H7 (cell line): ENCODE measurements around the gene ARHGAP45. TPM values are rescaled to one million over a fixed set of nuclear protein-coding genes. Genes with fewer than 3 reads are reported as not detected.

Experiments
- DNase-seq: peaks from one replicate; pipeline ENCODE4 v3.0.0; 2012
- H3K27me3 ChIP-seq: 2 replicates; pipeline ENCODE4 v1.6.0; 2011; ENCODE audit warnings: mild to moderate bottlenecking, low read length; ENCODE audit not compliant: control insufficient read depth, insufficient read depth
- H3K36me3 ChIP-seq: replicated peaks from 2 replicates; pipeline ENCODE4 v1.5.1; 2011; ENCODE audit warnings: low read length; ENCODE audit not compliant: control insufficient read depth, insufficient read depth
- H3K4me3 ChIP-seq: 2 replicates; pipeline ENCODE4 v1.5.1; 2011; ENCODE audit warnings: low read depth, mild to moderate bottlenecking, control low read depth, low read length, moderate library complexity; ENCODE audit not compliant: insufficient read depth
- total RNA-seq: library from RNA; depleted of rRNA; stranded (reverse); fragments of >200 nt; shearing (Covaris generic); gene quantifications from 2 replicates; pipeline ENCODE4 v1.2.3, GENCODE V29; 2014

Gene ARHGAP45
- total RNA-seq, 1 experiment from 2014 or later = 46.0 TPM

DNA sequence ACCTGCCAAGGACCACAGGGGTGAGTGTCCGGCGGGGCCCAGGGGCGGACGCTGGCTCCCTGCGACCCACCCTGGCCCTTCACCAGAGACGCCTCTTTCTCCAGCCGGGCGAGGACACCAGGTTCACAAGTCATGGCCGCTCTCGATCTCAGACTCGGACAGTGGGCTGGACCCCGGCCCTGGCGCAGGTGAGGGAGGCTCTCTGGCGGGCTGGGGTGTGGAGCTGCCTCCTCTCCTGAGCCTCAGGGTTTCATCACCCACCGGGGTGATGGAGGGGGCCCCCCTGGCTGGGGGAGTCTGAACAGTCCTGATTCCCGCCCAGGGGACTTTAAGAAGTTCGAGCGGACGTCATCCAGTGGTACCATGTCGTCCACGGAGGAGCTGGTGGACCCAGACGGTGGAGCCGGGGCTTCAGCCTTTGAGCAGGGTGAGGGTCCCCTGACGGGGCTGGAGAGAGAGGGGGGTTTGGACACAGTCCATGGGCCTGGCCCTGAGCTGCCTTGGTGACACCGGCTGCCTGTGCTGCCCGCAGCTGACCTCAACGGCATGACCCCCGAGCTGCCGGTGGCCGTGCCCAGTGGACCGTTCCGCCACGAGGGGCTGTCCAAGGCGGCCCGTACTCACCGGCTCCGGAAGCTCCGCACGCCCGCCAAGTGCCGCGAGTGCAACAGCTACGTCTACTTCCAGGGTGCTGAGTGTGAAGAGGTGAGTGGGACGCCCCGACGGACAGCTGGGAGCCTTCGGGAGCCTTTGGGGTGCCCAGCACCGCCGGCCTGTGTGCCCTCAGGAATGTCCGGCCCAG lies 13.6 kb downstream of the ARHGAP45 start:
- no peak overlapping the region for H3K4me3 ChIP-seq
- H3K27me3 ChIP-seq = no peaks in the 10 kb centered on the region
- peaks cover 7% of the 10 kb centered on the region for H3K36me3 ChIP-seq
- DNase-seq = no peak

DNA sequence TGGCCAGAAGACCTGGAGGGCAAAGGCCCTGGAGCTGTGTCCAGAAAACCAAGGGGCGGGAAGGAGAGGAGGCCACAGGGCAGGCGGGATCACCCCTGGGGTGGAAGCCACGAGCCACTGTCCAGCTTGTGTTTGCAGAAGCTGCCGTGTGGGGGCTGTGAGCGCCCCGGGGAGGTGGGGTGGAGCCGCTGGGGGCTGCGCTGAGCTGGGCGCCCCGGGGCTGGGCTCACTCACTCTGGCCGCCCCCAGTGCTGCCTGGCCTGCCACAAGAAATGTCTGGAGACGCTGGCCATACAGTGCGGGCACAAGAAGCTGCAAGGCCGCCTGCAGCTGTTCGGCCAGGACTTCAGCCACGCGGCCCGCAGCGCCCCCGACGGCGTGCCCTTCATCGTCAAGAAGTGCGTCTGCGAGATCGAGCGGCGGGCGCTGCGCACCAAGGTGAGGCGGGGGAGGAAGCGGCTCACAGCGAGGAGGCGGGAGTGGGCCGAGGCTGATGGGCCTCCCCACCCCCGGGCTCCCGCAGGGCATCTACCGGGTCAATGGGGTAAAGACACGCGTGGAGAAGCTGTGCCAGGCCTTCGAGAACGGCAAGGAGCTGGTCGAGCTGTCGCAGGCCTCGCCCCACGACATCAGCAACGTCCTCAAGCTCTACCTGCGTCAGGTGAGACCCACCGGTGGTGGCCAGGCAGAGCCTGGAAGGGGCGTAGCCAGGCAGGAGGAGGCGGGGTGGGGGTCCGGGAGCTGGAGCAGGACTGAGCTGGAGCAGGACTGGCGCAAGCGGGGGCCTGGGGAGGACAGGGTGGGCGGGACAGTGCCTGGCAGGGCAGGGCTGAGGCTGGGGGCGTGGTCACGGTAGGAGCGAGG lies 14.6 kb downstream of the ARHGAP45 start:
- Histone ChIP-seq H3K27me3 (no peaks in the 10 kb centered on the region), H3K4me3 (peak overlapping the region; percentile 41), H3K36me3 (peaks cover 6% of the 10 kb centered on the region)
- peak; percentile 72 for DNase-seq

DNA sequence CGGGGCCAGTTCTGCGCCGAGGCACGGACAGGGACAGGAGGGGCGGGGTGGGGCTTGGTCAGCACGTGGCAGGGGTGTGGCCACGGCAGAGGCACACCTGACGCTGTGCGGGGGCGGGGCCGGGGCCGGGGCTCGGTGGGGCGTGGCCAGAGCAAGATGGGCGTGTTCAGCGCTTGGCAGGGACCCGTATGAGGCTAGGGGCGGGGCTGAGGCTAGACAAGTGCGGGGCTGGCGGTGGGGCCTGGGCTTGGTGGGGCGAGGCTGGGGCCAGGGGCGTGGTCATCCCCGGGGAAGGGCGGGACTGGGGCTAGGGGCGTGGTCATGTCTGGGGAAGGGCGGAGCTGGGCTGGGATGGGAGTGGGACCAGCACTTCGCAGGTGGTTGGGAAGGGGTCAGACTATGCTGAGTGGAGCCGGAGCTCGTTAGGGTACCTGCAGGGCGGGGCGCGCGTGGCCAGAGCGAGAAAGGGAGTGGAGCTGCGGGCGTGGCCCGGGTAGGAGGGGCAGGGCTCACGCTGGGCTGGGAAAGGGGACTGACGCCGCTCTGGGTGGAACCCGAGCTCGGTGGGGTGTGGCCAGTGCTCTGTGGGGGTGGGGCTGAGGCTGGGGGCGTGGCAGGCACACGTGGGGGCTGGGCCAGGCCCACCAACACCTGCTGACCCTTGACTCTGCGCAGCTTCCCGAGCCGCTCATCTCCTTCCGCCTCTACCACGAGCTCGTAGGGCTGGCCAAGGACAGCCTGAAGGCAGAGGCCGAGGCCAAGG lies 15.4 kb downstream of the ARHGAP45 start:
- peaks cover 6% of the 10 kb centered on the region for H3K36me3 ChIP-seq
- H3K4me3 ChIP-seq = peak overlapping the region; percentile 54
- DNase-seq = peak; percentile 100
- no peaks in the 10 kb centered on the region for H3K27me3 ChIP-seq

DNA sequence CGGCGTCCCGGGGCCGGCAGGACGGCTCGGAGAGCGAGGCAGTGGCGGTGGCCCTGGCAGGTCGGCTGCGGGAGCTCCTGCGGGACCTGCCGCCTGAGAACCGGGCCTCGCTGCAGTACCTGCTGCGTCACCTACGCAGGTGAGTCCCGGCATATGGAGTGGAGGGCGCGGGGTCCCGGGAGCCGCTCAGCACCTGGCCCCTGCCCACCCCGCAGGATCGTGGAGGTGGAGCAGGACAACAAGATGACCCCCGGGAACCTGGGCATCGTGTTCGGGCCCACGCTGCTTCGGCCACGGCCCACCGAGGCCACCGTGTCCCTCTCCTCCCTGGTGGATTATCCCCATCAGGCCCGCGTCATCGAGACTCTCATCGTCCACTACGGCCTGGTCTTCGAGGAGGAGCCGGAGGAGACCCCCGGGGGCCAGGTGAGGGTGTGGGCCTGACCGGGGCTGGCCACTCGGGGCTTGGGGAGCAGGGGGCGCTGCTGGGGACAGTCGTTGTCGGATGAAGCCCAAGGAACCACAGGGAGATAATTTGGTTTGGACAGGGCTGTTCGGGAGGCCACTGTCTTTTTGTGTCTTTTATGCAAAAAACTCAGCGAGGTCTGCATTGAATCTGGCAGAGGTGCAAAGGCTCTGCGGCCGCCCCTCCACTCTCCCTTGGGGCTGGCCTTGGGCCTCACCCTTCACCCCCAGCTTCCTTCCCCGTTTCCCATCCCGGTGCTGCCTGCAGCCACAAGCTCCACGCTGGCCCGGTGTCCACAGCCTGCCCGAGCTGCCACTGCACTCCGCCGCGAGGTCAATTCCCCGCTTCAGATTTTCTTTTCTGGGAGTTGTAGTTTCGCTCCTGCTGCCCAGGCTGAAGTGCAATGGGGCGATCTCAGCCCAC lies 16.2 kb downstream of the ARHGAP45 start:
- Histone ChIP-seq H3K36me3 (peaks cover 9% of the 10 kb centered on the region), H3K4me3 (peak overlapping the region; percentile 54), H3K27me3 (no peaks in the 10 kb centered on the region)
- DNase-seq = no peak

DNA sequence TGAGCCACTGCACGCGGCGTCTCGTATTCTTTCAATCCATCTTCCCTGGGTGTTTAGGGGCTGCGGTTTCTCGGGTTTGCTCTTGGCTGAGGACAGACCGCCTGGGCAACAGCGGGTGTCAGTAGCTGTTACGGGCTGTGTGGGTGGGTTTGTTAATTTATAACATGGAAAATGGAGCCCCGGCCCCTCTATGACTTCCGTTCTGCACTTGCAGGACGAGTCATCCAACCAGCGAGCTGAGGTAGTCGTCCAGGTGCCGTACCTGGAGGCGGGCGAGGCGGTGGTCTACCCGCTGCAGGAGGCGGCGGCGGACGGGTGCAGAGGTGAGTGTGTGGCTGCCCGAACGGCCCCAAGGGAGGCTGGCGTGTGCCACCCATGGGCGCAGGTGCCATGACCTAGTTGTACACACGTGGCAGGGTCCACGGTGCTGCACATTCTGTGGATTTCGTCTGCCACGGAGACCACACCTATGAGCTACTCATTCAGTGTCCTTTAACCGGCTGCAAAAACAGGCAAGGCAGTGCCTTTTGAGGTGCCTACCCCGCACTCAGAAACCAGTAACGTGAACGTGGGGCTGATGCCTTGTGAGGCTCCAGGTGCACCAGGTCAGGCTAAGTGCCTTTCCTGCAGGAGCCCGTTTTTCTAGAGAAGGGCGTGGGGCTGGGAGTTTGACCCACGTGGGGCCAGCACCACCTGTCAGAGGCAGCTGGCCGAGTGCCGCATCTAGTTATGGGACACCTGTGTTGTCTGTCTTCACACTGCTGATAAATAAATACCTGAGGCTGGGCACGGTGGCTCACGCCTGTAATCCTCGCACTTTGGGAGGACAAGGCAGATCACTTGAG lies 17.3 kb downstream of the ARHGAP45 start:
- Histone ChIP-seq H3K27me3 (no peaks in the 10 kb centered on the region), H3K4me3 (no peak overlapping the region), H3K36me3 (peaks cover 9% of the 10 kb centered on the region)
- DNase-seq = no peak

DNA sequence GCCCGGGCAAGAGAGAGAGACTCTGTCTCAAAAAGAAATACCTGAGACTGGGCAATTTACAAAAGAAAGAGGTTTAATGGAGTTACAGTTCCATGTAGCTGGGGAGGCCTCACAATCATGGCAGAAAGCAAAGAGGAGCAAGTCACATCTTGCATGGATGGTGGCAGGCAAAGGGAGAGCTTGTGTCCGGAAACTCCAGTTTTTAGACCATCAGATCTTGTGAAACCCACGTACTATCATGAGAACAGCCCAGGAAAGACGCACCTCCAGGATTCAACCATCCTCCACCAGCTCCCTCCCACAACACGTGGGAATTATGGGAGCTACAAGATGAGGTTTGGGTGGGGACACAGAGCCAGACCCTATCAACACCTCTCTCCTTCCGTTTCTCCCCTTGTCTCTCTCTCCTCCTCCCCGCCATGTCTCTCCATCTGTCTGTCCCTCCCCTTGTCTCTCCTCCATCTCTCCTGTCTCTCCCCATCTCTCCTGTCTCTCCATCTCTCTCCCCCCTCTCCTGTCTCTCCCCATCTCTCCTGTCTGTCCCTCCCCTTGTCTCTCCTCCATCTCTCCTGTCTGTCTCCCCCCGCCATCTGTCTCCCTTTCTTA lies 18.2 kb downstream of the ARHGAP45 start:
- no peak for DNase-seq
- peaks cover 9% of the 10 kb centered on the region for H3K36me3 ChIP-seq
- H3K27me3 ChIP-seq = no peaks in the 10 kb centered on the region
- no peak overlapping the region for H3K4me3 ChIP-seq

DNA sequence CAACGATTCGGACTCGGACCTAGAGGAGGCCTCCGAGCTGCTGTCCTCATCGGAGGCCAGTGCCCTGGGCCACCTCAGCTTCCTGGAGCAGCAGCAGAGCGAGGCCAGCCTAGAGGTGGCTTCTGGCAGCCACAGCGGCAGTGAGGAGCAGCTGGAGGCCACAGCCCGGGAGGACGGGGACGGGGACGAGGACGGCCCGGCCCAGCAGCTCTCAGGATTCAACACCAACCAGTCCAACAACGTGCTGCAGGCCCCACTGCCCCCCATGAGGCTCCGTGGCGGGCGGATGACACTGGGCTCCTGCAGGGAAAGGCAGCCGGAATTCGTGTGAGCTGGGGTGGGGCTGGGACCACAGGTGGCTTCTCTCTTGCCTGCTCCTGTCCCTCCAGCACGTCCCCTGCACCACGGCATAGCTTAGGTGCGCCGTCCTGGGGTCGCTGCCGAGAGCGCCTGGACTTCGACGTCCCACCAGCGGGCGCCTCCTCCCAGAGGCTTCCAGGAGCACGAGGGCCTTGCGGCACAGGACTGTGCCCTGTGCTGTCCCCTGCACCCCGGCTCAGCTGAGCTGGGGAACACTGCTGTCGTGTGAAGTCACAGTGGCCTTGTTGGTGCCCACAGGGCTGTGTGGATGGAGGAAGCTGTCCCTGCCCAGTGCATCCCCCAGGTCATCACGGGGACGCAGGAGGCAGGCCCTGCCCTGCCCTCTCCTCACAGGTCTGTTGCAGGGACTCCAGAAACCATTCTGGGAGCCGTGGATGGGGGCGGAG lies 18.9 kb downstream of the ARHGAP45 start:
- Histone ChIP-seq H3K36me3 (peaks cover 9% of the 10 kb centered on the region), H3K27me3 (no peaks in the 10 kb centered on the region), H3K4me3 (no peak overlapping the region)
- no peak for DNase-seq

DNA sequence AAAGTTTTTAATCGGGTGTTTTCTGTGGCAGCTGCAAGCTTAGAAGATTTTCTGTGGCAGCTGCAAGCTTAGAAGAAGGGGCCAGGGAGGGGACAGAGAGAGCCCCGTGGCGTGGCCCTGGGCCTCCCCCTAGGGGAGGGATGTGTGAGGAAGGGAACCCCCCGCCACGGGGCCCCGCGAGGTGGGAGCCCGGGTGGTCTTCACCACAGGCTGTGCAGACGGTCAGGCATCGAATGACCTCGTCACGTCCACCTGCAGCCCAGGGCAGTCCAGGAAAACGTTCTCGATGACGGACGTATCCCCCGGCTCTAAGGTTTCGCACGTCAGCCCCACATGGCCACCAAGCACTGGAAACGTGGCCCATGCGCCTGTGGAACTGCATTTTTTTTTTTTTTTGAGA lies 19.6 kb downstream of the ARHGAP45 start:
- no peak for DNase-seq
- Histone ChIP-seq H3K27me3 (no peaks in the 10 kb centered on the region), H3K36me3 (peaks cover 13% of the 10 kb centered on the region), H3K4me3 (no peak overlapping the region)

DNA sequence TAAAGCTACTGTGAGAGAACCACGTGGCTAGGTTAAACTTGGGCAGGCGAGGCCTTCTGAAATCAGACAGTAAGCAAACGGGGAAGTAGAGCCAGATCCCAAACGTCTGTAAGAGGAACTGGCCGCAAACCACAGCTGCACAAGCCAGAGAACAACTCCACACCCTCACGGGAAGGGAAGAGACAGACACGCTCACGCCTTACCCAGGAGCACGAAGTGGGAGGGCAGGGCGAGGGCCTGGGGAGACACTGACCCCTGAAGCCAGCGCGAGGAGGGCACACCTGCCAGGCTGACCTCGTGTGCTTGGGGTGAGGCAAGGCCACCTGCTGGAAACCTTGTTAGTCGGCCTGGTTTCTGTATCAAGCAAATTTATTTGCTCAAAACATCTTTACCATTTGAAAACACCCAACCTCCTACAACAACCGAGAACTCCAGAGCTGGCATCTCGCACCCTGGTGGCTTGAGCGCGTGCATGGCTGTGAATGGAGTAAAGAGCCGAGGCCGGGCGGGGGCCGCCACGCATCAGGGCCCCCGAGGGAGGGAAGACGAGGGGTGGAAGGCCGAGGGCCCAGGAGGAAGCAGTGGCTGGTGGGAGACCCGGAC lies 20.9 kb downstream of the ARHGAP45 start:
- no peak overlapping the region for H3K4me3 ChIP-seq
- H3K27me3 ChIP-seq = no peaks in the 10 kb centered on the region
- no peak for DNase-seq
- peaks cover 17% of the 10 kb centered on the region for H3K36me3 ChIP-seq

DNA sequence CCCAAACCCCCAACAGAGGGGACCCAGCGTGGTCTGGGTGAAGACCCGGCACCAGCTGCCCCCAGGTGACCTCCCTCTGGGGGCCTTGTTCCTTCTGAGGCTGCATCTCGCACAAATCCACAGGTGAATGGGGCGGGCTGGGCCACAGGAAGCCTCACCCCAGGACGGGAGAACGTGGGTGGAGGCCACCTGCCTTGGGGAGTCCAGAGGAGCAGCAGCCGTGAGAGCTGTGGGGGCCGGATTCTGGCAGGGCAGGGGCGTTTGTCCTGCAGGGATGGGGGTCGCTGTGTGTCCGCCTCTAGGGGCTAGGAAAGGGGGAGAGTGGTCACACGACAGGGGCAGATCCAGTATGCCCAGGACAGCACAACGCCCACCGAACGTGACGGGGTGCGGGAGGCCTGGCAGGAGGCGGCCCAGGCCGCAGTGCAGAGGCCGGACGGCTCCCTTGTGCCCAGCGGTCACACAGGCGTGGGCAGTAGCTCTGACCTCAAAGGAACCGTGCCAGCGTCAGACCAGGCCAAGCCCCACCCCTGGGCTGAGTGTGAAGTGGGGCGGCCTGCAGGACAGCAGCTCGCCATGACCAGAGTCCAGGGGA lies 21.5 kb downstream of the ARHGAP45 start:
- Histone ChIP-seq H3K27me3 (no peaks in the 10 kb centered on the region), H3K36me3 (peaks cover 18% of the 10 kb centered on the region), H3K4me3 (no peak overlapping the region)
- DNase-seq = no peak

DNA sequence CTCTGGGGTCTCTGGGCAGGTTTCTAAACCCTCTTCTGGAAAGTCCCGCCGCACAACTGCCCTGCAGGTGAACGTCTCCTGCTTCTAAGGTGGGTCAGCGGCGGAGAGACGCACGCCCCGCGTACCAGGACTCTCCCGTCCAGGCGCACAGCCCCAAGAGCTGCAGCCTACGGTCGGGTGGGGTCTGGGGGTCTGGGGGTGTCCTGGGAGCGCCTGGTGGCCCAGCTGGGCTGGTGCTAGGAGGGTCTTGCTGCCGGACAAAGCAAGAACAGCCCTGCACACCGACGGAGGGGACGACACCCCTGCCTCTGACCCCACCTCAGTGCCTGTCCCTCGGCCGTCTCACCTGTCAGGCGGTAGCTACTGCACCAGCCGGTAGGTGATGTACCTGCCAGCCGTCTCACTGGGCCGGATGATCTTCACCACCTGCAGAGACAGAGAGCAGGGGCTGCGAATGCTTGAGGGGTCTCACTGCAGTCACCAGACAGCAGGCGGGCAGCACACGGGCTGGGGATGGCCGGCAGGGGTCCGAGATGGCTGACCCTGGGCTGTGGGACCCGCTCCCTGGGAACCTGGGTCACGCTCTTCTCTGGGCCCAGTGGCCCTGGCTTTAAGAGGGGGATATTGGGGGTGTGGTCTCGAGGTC lies 22.3 kb downstream of the ARHGAP45 start:
- Histone ChIP-seq H3K36me3 (peaks cover 19% of the 10 kb centered on the region), H3K4me3 (no peak overlapping the region)

More for the DNA sequence above, 22.3 kb downstream of the ARHGAP45 start:
- no peaks in the 10 kb centered on the region for H3K27me3 ChIP-seq
- DNase-seq = no peak
